HG02763 (cell line): Measurements from ENCODE around the gene BPIFB2.
"Not testable (repeated sequence)": the region's sequence is repeated elsewhere in the genome, so short reads cannot be mapped to it uniquely, and the experiment has no call there.

Source experiments
- ATAC-seq: cut with Tn5 transposase; IDR thresholded peaks from one replicate; pipeline ENCODE4 v1.9.1; 2021; ENCODE audit warnings: mild to moderate bottlenecking, moderate library complexity; ENCODE audit not compliant: unreplicated experiment

BPIFB2 gene

GRCh38 chr20:33007376-33008335, at the start of gene BPIFB2:
TSS of gene BPIFB2 (plus strand) at chr20:33007704. CDS start at chr20:33008575, 871 bp downstream.
- no peak for ATAC-seq

DNA sequence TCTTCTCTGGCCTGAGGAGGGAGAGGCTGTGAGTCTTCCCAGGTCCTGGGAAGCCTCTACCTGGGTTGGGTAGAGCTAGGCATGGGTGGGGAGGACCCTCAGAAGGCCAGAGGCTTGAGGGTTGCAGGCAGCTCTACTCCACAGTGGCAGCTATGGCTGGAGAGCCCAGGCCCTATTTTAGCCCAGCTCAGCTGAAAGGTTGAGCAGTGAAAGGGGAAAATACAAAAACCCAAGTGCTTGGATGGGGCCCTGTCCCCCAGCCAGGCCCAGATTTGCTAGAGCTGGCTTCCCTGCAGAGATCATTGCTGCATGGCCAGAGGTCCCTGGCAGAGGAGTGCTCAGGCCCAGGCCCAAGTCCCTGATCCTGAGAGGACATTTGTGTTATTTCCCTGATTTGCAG, 48.9 kb upstream of the BPIFB2 start:
- ATAC-seq, result no peak

GRCh38 chr20:32959351-32960221, 47.9 kb upstream of the BPIFB2 start:
- no peak for ATAC-seq

- no peak for ATAC-seq
Observed at GRCh38 chr20:32960222-32960518, 47.3 kb upstream of the BPIFB2 start.

- ATAC-seq, result no peak
Observed at GRCh38 chr20:32960849-32961731, 46.4 kb upstream of the BPIFB2 start.

- no peak for ATAC-seq
Observed at GRCh38 chr20:32962053-32962452, 45.5 kb upstream of the BPIFB2 start.

GRCh38 chr20:32962646-32963045, 44.9 kb upstream of the BPIFB2 start:
- ATAC-seq, result not testable (repeated sequence)

- ATAC-seq, result no peak
Observed at GRCh38 chr20:32963176-32963575, 44.3 kb upstream of the BPIFB2 start.

DNA sequence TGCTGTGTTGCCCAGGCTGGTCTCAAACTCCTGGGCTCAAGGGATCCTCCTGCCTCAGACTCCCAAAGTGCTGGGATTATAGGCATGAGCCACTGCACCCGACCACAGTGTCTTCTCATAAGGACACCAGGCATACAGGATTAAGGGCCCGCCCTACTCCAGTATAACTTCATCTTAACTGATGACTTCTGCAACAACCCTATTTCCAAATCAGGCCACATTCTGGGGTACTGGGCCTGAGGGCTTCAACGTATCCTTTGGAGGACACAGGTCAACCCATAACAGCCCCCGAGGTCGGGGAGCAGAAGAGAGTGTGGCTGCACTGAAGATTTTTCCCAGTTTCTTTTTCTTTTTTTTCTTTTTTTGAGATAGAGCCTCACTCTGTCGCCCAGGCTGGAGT, 42.9 kb upstream of the BPIFB2 start:
- ATAC-seq, result no peak

DNA sequence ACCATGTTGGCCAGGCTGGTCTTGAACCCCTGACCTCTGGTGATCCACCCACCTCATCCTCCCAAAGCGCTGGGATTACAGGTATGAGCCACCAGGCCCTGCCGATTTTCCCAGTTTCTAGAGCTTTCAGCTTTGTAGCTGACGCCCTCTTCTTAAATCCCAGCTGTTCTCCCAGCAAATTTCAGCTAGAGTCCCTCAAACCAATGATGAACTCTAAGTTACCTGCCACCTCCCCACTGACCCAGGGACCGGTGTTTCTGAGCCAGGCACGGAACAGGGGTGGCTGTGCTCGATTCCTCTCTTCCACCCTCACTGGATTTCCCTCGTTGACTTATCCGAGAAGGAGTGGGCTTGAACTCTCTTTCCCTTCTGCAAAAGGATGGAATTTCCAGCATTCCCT, 42.4 kb upstream of the BPIFB2 start:
- ATAC-seq, result no peak

DNA sequence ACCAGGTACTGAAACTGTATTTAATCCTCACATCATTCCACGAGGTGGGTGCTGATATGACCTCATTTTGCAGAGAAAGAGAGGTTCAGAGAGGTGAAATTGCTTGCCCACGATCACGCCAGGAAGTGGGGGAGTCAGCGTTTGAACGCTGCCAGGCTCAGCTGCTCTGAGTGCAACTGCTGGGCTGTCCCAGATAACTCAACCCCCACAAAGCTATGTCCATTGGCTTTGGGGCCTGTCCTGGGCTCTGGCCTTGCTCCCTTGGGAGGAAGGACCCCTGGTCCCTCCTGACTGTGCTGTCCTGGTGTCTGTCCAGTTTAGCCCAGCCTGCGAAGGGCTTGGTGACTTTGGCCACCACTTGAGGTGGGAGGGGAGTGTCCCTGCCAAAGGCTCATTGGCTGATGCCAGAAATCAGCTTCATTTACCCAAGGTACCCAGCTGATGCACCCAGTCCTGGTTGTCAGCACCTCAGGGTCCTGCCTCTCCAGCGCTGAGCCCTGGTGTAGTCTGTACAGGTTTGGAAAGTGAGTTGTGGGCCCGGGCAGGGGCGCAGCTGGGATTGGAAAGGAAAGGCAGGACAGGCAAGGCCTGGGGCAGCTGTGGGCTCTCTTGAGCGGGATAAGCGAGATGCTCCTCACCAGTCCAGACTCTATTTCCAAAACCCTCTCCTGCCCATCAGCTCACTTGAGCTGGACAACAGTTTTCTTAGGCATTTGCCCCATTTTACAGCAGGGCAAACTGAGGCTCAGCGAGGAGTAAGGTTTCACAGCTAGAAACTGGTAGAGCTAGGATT, 41.7 kb upstream of the BPIFB2 start:
- ATAC-seq, result no peak

DNA sequence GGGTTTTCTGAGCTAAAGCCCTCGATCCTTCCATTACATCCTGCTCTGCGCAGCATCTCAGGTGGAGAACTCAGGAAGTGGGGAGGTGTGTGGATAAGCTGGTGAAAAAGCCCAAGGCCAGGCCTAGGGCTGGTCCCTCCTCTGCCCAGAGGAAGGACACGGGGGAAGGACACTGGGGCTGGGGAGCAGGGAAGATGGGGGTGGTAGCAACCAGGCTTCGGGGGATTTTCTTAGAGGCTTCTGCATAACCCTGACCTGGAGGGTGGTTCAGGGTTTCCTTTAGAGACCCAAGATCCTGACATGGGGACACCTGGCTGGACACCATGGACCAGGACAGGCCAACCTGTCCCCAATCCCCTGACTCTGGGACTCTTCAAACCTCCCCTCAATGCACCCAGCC, 41.1 kb upstream of the BPIFB2 start:
- no peak for ATAC-seq

GRCh38 chr20:32966881-32967781, 40.4 kb upstream of the BPIFB2 start:
- no peak for ATAC-seq

- ATAC-seq, result no peak
Observed at GRCh38 chr20:32967961-32968457, 39.5 kb upstream of the BPIFB2 start.

GRCh38 chr20:32968478-32969241, 38.8 kb upstream of the BPIFB2 start:
- no peak for ATAC-seq

DNA sequence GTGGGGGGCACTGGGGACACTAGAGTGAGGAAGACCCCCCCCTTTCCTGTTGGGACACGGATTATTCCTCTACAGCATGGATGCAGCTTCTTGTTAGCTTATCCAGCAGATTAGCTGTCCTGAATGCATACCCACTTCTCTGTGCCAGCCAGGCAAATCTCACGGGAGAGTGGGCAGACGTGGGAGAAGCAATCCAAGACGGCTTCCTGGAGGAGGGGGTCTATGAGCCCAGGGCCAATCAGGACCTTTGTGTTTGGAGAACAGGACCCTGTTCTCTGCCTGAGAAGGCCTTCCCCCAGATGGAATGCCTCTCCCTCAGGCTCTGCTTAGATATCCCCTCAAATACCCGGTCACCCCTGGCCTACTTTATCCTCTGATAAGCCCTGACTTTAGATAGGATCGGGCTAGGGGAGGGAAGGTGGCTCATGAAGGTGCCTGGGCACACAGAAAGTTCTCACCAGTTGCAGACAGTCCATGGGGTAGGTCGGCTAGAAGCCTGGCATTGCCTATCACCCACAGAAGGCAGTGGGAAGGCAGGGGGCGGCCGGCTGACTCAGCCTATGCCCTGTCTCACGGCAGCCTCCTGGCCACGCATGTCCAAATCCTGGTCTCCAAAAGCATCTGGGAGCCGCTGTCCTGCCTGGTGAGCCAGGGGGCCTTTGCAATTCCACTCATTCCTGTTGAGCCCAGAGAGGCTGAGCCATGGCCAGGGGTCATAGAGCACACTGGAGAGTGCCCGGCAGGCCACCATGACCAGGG, 38.0 kb upstream of the BPIFB2 start:
- no peak for ATAC-seq
